HG03135 (cell line): ENCODE measurements around the gene PPP6R2.

Source experiments
- ATAC-seq: cut with Tn5 transposase; IDR thresholded peaks from one replicate; pipeline ENCODE4 v1.9.1; 2021; ENCODE audit warnings: mild to moderate bottlenecking, moderate library complexity; ENCODE audit not compliant: unreplicated experiment

The PPP6R2 gene

DNA sequence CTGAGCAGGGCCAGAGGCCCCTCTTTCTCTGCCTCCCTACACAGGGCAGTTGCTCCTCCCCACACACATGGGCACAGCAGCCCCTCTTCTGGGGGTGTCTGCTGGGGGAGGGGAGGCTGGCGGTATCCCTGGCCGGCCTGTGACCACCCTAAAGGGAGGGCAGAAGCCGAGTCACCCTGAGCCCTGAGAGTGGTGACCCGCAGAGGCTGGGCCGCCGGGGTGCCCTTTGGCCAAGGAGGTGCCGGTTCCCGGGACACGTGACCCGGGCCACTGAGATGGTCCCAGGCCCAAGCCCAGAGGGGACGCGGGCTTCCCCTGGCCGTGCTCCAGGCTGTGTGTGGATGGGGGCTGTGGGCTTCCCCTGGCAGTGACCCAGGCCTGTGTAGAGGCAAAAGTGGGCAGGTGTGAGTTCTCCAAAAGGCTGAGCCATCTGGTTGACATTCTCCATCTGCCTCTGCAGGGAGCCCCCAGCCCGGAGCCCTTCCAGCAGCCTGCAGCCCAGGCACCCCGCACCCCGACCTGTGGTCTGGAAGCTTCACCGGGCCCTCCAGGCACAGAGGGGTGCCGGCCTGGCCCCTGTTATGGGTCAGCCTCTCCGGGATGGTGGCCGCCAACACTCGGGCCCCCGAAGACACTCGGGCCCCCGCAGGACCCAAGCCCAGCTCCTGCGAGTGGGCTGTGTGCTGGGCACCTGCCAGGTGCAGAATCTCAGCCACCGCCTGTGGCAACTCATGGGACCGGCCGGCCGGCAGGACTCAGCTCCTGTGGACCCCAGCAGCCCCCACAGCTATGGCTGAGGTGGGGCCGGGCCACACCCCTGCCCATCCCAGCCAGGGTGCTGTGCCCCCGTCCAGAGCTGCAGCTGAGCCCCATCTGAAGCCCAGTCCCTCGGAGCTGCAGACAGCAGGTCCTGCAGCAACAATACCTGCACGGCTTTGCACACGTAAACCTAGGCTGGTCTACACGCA lies 139.3 kb downstream of the PPP6R2 start:
- ATAC-seq, result no peak

DNA sequence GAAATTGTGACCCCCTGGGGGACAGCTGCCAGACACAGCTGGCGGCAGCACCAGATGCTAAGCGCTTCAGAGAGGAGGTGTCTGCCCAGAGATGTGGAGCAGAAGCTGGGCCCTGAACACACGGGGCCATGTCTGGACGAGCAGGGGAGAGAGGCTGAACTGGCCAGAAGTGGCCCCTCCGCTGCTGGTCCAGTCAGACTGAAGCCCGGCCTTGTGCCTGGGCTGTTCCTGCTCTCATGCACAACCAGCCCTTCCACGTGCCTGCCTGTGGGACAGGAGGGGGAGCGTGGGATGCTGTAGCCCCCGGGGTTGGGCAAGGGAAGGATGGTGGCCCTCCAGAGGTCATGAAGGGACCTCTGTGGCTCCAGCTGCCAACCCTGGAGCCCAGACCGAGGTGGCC lies 140.0 kb downstream of the PPP6R2 start:
- ATAC-seq, result no peak

DNA sequence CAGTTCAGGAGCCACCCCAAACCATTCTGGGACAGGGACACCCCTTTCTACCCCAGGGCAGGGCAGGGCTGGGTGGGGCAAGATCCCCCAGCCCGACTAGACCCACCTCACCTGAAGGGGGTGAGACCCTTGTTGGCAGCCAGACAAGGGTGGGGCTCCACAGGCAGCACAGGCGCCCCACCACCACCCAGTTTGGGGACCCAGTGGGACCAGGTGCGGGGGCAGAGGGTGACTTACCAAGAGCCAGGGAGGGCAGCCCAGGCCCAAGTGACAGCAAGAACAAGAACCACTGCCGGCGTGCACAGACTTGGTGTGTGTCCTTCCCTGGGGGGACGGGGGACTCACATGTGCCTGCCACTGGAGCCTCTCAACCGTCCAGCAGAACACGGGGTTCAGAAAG lies 140.4 kb downstream of the PPP6R2 start:
- ATAC-seq, result no peak

DNA sequence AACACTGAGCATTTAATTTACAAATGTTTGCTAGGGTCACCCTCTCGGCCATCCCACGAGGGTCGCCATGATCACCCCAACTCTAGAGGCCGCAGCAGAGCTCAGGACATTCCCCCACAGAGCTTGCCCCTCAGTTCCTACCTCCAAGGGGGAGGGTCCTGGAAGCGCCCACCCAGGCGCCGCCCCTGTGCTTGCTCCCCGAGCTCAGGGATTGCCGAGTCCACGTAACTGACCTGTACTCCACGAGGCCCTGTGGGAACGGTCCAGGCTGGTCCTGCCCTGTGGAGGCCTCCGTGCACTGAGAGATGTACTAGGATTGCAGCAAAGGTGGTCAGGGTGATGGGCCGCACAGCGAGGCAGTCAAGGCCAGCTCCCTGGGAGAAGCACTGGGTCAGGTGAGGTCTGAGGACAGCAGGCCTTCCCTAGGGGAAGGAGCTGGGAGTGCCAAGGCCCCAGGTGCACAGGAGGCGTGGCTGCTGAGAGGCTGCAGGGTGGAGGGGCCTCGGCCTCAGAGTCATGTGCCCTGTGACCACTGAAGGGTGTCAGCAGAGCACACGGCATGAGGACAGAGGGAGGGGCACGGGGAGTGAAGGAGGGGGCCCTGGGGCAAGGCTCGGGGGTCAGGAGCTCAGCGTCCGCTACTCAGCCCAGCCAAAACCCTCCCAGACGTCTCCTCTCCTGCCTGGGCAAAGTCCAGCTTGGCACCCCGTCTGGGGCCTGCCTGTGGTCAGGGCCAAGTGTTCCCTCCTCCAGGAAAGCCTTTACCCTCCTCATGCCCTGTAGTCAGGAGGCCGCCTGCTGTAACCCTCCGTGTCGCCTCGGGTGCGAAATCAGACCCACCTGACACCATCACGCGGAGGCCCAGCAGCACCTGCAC lies 141.1 kb downstream of the PPP6R2 start:
- no peak for ATAC-seq

DNA sequence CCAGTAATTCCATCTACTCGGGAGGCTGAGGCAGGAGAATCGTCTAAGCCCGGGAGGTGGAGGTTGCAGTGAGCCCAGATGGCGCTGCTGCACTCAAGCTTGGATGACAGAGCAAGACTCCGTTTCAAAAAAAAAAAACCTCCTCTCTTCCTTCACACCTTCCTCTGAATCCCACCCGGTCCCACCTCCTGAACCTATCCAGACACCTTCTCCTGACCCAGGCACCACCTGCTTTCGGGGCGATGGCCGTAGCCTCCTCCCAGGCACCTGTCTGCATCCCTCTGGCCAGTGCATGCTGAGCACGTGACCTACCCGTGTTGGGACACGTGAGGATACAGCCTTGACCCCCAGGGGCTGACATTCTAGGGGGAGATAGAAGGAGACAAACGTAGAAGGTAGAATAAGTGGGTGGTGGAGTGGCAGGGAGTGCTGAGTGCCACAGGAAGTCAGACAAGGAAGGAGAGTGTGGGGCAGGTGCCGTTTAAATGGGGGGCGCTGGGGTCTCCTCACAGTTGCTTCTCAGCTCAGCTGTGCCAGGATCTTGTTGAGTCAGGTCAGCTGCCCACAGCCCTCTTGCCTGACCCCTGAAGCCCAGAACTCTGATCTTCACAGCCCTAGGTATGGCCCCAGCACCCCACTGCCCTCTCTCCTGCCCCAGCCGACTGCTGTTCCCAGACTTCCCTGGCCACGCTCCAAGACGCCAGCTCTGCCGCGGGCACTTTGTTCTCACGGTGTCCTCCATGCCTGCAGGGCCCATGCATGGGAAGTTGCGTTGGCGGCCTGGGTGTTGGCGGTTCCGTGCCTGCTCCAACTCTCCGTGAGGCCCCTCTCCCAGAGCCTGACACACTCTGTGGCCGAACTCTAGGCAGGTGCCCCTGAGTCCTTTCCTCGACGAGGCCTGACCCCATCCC lies 142.3 kb downstream of the PPP6R2 start:
- no peak for ATAC-seq

DNA sequence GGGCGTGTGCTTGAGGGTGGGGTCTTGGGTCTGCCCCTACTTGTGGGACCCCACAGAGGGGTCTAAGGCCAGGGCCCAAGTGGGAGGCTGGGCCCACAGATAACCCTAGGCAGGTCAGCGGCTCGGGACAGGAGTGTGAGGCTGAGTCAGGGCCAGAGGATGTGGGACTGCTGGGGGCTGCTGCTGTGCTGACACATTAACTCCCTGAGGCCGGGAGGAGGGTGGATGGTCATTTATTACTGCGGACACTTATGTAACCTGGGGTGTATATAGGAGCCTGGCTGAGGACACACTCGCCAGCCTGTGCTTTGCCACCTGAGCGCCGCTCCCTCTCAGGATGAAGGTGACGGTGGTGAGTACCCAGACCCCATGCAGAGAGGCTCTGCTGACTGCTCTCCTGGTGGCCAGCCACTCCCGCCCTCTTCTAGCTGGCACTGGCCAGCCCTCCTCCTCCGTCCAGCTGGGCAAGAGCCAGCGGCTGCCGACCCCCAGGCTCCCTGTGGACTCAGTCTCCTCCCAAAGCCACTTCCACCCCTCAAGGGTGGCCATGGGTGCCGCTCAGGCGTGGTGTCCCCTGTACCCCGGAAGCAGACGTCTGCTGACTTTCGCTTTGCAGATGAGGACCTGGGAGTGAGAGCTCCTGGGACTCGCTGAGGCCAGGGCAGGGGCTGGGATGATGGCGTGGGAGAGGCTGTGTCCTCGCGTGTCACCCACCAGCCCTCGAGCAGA lies 143.6 kb downstream of the PPP6R2 start, which contains the start of gene MIOX:
Gene MIOX (plus strand): TSS at position 299 of the 729 bp plus-strand sequence. CDS start 39 bp downstream, at position 338.
- ATAC-seq, result no peak

DNA sequence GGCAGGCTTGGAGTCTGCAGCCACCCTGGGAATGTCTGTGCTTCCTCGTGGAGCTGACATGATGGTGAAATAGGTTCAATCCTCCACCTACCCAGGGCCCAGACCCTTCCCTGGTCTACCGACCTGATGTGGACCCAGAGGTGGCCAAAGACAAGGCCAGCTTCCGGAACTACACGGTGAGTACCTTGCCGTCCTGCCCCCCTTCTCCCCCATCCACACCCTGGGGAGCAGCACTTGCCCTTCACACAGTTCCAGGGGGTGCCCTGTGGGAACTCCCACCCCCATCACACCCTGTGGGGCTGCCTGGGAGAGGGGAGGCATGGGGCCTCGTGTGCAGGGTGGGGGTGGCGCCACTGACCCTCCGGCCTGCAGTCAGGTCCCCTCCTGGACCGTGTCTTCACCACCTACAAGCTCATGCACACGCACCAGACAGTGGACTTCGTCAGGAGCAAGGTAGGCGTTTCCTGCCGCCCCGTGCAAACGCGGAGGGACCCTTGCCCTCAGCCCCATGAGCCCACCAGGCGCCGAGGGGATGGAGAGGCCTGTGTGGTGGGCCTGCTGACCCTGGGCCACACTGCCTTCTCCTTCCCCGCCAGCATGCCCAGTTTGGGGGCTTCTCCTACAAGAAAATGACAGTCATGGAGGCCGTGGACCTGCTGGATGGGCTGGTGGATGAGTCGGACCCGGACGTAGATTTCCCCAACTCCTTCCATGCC lies 144.3 kb downstream of the PPP6R2 start:
- no peak for ATAC-seq

DNA sequence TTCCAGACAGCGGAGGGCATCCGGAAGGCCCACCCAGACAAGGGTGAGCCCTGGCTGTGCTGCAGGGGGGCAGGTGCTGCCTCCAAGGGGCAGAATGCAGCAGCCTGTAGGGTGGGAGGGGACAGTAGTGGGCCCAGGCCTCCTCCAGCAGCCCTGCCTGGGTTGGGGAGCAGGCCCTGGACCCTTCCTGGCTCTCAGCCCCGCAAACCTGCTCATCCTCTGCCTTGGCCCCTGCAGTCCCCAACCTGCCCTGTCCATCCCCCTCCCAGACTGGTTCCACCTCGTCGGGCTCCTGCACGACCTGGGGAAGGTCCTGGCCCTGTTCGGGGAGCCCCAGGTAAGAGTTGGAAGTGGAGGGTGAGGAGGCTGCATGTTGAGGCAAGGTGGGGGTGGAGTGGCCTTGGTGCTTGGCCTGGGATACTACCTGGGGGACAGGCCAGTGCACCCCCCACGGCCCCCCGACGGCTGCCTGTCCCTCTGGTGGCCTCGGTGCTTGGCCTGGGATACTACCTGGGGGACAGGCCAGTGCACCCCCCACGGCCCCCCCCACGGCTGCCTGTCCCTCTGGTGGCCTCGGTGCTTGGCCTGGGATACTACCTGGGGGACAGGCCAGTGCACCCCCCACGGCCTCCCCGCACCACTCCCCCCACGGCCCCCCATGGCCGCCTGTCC lies 145.0 kb downstream of the PPP6R2 start:
- no peak for ATAC-seq

DNA sequence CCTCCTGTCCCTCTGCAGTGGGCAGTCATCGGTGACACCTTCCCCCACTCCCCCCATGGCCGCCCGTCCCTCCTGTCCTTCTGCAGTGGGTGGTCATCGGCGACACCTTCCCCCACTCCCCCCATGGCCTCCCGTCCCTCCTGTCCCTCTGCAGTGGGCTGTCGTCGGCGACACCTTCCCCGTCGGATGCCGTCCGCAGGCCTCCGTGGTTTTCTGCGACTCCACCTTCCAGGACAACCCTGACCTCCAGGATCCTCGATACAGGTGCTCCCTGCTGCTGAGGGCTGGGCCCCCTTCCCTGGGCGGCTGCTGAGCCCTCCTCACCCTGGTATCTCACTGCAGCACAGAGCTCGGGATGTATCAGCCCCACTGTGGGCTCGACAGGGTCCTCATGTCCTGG lies 145.8 kb downstream of the PPP6R2 start:
- no peak for ATAC-seq

DNA sequence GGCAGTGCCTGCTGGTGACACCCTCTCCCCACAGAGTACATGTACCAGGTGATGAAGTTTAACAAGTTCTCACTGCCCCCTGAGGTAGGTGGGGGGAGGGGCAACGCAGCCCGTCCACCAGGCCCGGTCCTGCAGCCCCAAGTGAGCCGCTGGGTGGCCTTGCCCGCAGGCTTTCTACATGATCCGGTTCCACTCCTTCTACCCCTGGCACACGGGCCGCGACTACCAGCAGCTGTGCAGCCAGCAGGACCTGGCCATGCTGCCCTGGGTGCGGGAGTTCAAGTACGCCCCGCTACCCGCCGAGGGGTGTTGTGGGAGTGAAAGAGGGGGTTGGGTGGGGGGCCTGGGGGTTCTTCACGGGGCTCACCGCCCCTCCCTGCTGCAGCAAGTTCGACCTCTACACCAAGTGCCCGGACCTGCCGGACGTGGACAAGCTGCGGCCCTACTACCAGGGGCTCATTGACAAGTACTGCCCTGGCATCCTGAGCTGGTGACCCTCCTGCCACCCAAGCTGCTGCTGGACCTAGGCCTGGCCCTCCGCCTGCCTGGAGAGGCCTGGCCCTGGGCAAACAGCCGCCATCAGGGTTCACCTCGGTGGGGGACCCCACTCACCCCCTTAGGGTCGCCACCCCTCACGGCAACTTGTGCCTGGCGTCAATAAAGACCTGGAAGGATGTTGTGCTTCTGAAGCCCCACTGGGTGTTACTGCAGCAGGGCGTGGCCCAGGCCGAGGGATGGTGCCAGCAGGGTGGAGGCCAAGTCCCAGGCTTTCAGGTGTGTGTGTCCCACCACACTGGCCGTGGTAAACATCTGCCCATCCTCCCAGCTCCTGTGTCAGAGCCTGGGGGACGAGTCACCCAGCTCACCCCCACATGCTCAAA lies 146.5 kb downstream of the PPP6R2 start:
- no peak for ATAC-seq

DNA sequence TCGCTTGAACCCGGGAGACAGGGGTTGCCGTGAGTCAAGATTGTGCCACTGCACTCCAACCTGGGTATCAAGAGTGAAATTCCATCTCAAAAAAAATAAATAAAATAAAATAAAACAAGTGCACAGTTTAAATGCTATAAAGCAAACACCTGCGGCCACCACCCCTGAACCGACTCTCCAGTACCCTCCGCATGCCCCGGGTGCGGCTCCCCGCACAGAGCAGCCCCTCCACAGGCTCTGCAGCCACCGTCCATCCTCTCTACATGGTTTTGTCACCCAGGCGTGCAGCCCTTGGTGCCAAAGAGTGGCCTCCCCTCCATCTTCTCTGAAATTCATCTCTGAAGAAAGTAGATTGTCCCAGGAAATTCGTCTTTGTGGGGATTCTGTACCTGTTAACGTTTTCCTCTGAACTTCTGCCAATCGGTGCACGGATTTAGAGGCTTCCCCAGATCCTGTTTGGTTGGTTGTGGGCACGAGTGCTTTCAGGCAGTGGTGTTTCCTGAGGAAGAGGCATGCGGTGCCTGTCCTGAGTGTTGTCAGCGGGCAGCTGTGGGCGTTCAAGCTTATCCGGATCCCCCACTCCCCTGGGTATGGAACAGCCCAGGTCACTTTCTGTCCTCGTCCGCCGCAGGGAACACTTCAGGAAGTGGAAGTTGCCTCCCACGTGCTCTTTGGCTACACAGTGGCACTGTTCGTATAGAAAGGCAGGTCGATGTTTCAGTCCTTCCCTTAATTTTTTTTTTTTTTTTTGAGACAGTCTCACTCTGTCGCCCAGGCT lies 147.6 kb downstream of the PPP6R2 start:
- ATAC-seq, result no peak
